Ovary (tissue), 9 donors: Measurements from ENCODE around the gene MAGI1. TPM values are rescaled to one million over a fixed set of nuclear protein-coding genes. Genes with fewer than 3 reads are reported as not detected.
A peak's percentile ranks its signal among the peaks of the same experiment; 100 is the strongest.

Source experiments
- DNase-seq, 5 donors: peaks; one replicate each; pipeline ENCODE4 v3.0.0-alpha.2; 2019 to 2020
- H3K27ac ChIP-seq, 2 donors: fragments of 200-600 bp; one replicate each; pipeline versions ENCODE4 v1.5.1 to v1.8.0; 2019 to 2022
- H3K27me3 ChIP-seq: fragments of 200-600 bp; one replicate; pipeline ENCODE4 v1.8.0; 2022
- H3K36me3 ChIP-seq: fragments of 200-600 bp; sonication (generic); one replicate; pipeline ENCODE4 v1.5.1; 2019
- H3K4me1 ChIP-seq: one replicate; pipeline ENCODE4 v1.8.1; 2013; ENCODE audit warnings: mild to moderate bottlenecking, moderate library complexity; ENCODE audit not compliant: insufficient read depth
- H3K4me3 ChIP-seq: fragments of 200-600 bp; sonication (generic); one replicate; pipeline ENCODE4 v1.5.1; 2017
- H3K9me3 ChIP-seq, 2 donors: fragments of 200-600 bp in 1 of 2; sonication (generic) in 1 of 2; one replicate each; pipeline versions ENCODE4 v1.5.1 to v1.8.1; 2013 to 2019; ENCODE audit warnings: mild to moderate bottlenecking in 1 of 2, moderate library complexity in 1 of 2
- CTCF ChIP-seq, 3 donors: fragments of 450-650 bp in 2 of 3; fragments of 200-600 bp in 1 of 3; IDR thresholded peaks; one replicate each; pipeline versions ENCODE4 v1.5.1 to v1.8.0; 2016 to 2022; ENCODE audit warnings: antibody characterized with exemption in 3 of 3, mild to moderate bottlenecking in 1 of 3
- EP300 ChIP-seq: sonication (generic); formaldehyde crosslinking; IDR thresholded peaks from one replicate; pipeline ENCODE4 v1.6.1; 2017; ENCODE audit warnings: antibody characterized with exemption
- POLR2A ChIP-seq: fragments of 450-650 bp; IDR thresholded peaks from one replicate; pipeline ENCODE4 v1.6.1; 2017; ENCODE audit warnings: antibody characterized with exemption, mild to moderate bottlenecking, moderate library complexity
- WGBS, 3 donors: extraction: QIAGEN DNeasy Blood & Tissue Kit in 1 of 3; methylation state at CpG; one replicate each; pipeline versions ENCODE4 v1.1.5 to v1.1.7; 2013 to 2017; 5-methylcytosine and 5-hydroxymethylcytosine counted together
- intact Hi-C, 4 donors: fragments of 100-400 bp; cut with DNase I; formaldehyde crosslinking; loops; one replicate each; pipeline versions ENCODE4 v1.11.0 to v1.15.1; 2022 to 2023
- polyA plus RNA-seq, 2 donors: library from polyadenylated mRNA; stranded (reverse); fragments of 200-250 nt in 1 of 2; fragments of 350-450 nt in 1 of 2; fragmentation: Illumina TruSeq in 1 of 2; extraction: RNeasy Lipid Tissue Mini Kit (QIAGEN cat#74804) in 1 of 2; gene quantifications; one replicate each; pipeline ENCODE4 v1.2.3, GENCODE V29; 2013 to 2014
- total RNA-seq, 7 donors: library from RNA; depleted of rRNA in 2 of 7; stranded (reverse); fragments of >200 nt in 2 of 7; fragmentation: NEBNext Ultra II Directional in 3 of 7; extraction: Animal tissue kit (Norgen Biotek cat#: 25700) in 3 of 7; gene quantifications; one replicate each; pipeline versions ENCODE4 v1.1.0 to v1.2.4, GENCODE V29; 2016 to 2023
- donor health status: DM: no; HTN: no; CAD: no; lungs with moderate emphysema.
- donor health status: DM: no; HTN: no; CAD: no.
- donor health status: Bipolar disorder and iron deficiency.
- donor health status: DM: yes; HTN: yes; CAD: no.
- donor health status: DM: no; HTN: no; CAD: no.
- donor health status: DM: yes; HTN: yes; CAD: no.

MAGI1 gene
- total and polyA plus RNA-seq, 9 donors = 5.5 to 35.7 (median 8.7) TPM

- no peak for DNase-seq
- intact Hi-C loops = no loop called here
- Histone ChIP-seq H3K27ac (no peak overlapping the region), H3K4me3 (no peak overlapping the region), H3K9me3 (no peaks in the 10 kb centered on the region), H3K27me3 (no peaks in the 10 kb centered on the region), H3K4me1 (peaks cover 8% of the 10 kb centered on the region), H3K36me3 (no peaks in the 10 kb centered on the region)
- no peak for TF ChIP-seq CTCF (IDR thresholded peaks at IDR 0.05)
- TF ChIP-seq POLR2A = no peak
- TF ChIP-seq EP300 = no peak
- 97 to 100% (median 98%) methylated on average over 1 of the region's 1 CpG for WGBS, 3 donors
Measured at GRCh38 chr3:65552434-65552833, 486.3 kb downstream of the MAGI1 start.

- 44 to 52% (median 48%) methylated on average over 1 of the region's 1 CpG for WGBS, 3 donors
- Histone ChIP-seq H3K27ac (no peak overlapping the region), H3K27me3 (no peaks in the 10 kb centered on the region), H3K4me1 (peaks cover 8% of the 10 kb centered on the region), H3K9me3 (no peaks in the 10 kb centered on the region), H3K36me3 (no peaks in the 10 kb centered on the region), H3K4me3 (no peak overlapping the region)
- DNase-seq = no peak
- TF ChIP-seq EP300 (no peak), CTCF (IDR thresholded peaks at IDR 0.05) (no peak), POLR2A (no peak)
- intact Hi-C loops = no loop called here
Measured at GRCh38 chr3:65551945-65552344, 486.8 kb downstream of the MAGI1 start.

- H3K4me1 ChIP-seq = peaks cover 8% of the 10 kb centered on the region
- 91 to 92% (median 91%) methylated on average over 2 of the region's 2 CpGs for WGBS, 3 donors
- TF ChIP-seq POLR2A (no peak), EP300 (no peak), CTCF (IDR thresholded peaks at IDR 0.05) (no peak)
- no peaks in the 10 kb centered on the region for H3K9me3 ChIP-seq
- intact Hi-C loops = no loop called here
- no peak overlapping the region for H3K27ac ChIP-seq
- no peaks in the 10 kb centered on the region for H3K27me3 ChIP-seq
- H3K4me3 ChIP-seq = no peak overlapping the region
- no peak for DNase-seq
- H3K36me3 ChIP-seq = no peaks in the 10 kb centered on the region
Measured at GRCh38 chr3:65550137-65550536, 488.6 kb downstream of the MAGI1 start.

- peak overlapping the region; percentile 45 for H3K4me3 ChIP-seq
- peaks cover 8% of the 10 kb centered on the region for H3K4me1 ChIP-seq
- no peak for DNase-seq
- H3K9me3 ChIP-seq = no peaks in the 10 kb centered on the region
- WGBS, 3 donors = 35 to 47% (median 38%) methylated on average over 8 to 9 of the region's 9 CpGs
- no peak overlapping the region for H3K27ac ChIP-seq
- H3K36me3 ChIP-seq = no peaks in the 10 kb centered on the region
- no peaks in the 10 kb centered on the region for H3K27me3 ChIP-seq
- TF ChIP-seq EP300 = no peak
- TF ChIP-seq POLR2A = no peak
- no peak for TF ChIP-seq CTCF (IDR thresholded peaks at IDR 0.05)
- intact Hi-C loops = no loop called here
Measured at GRCh38 chr3:65549626-65549959, 489.1 kb downstream of the MAGI1 start.
